IPS-18a (cell line): ENCODE measurements around the gene KRTAP9-7.

Source experiments
- H3K27ac ChIP-seq: one replicate; pipeline ENCODE4 v1.5.1; 2013; ENCODE audit warnings: low read length
- H3K27me3 ChIP-seq: one replicate; pipeline ENCODE4 v1.6.1; 2013; ENCODE audit warnings: mild to moderate bottlenecking, low read length; ENCODE audit not compliant: control insufficient read depth, insufficient read depth
- H3K36me3 ChIP-seq: one replicate; pipeline ENCODE4 v1.6.1; 2013; ENCODE audit warnings: low read depth, low read length; ENCODE audit not compliant: control insufficient read depth
- H3K4me1 ChIP-seq: one replicate; pipeline ENCODE4 v1.6.1; 2013; ENCODE audit warnings: low read depth, low read length; ENCODE audit not compliant: control insufficient read depth
- H3K4me3 ChIP-seq: one replicate; pipeline ENCODE4 v1.5.1; 2013; ENCODE audit warnings: low read length
- H3K9ac ChIP-seq: one replicate; pipeline ENCODE4 v1.6.1; 2013; ENCODE audit warnings: mild to moderate bottlenecking, low read length, moderate library complexity
- H3K9me3 ChIP-seq: one replicate; pipeline ENCODE4 v1.6.1; 2013; ENCODE audit warnings: low read depth, low read length; ENCODE audit not compliant: control insufficient read depth

Gene KRTAP9-7

GRCh38 chr17:41325611-41326010, 50.1 kb downstream of the KRTAP9-7 start:
- H3K36me3 ChIP-seq = no peaks in the 10 kb centered on the region
- no peak overlapping the region for H3K27ac ChIP-seq
- no peaks in the 10 kb centered on the region for H3K4me1 ChIP-seq
- no peak overlapping the region for H3K9ac ChIP-seq
- H3K4me3 ChIP-seq = no peak overlapping the region
- no peaks in the 10 kb centered on the region for H3K9me3 ChIP-seq
- H3K27me3 ChIP-seq = no peaks in the 10 kb centered on the region
